ENCODE results near the gene DKK1. TPM values are rescaled to one million over a fixed set of nuclear protein-coding genes. Genes with fewer than 3 reads are reported as not detected.
"Not testable (repeated sequence)": the region's sequence is repeated elsewhere in the genome, so short reads cannot be mapped to it uniquely, and the experiment has no call there.

Gene DKK1
- total RNA-seq, 1 donor from 2014 or later, result not detected

DNA sequence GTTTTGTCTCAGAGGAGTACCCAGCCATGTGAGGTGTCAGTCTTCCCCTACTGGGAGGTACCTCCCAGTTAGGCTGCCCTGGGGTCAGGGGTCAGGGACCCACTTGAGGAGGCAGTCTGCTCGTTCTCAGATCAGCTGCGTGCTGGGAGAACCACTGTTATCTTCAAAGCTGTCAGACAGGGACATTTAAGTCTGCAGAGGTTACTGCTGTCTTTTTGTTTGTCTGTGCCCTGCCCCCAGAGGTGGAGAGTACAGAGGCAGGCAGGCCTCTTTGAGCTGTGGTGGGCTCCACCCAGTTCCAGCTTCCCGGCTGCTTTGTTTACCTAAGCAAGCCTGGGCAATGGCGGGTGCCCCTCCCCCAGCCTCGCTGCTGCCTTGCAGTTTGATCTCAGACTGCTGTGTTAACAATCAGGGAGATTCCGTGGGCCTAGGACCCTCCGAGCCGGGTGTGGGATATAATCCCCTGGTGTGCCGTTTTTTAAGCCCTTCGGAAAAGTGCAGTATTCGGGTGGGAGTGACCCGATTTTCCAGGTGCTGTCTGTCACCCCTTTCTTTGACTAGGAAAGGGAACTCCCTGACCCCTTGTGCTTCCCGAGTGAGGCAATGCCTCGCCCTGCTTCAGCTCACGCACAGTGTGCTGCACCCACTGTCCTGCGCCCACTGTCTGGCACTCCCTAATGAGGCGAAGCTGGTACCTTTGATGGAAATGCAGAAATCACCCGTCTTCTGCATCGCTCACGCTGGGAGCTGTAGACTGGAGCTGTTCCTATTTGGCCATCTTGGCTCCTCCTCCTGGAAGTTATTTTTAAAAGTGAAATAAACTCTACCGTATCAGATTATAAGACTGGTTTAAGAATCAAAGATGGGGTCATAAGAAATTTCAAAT lies 51.7 kb downstream of the DKK1 start:
- H3K9me3 Mint-ChIP-seq; H3K27ac Mint-ChIP-seq; H3K27me3 Mint-ChIP-seq; H3K4me3 Mint-ChIP-seq; DNase-seq; intact Hi-C loops (cut with micrococcal nuclease); H3K4me1 Mint-ChIP-seq; H3K36me3 Mint-ChIP-seq (ENCODE audit: low read depth): not testable (repeated sequence)
